GM10266 (cell line): ENCODE measurements around the gene ITCH.

Experiments
- DNase-seq: peaks from one replicate; pipeline ENCODE4 v3.0.0; 2012; ENCODE audit errors: extremely low spot score
- CTCF ChIP-seq: IDR thresholded peaks from 2 replicates; pipeline ENCODE4 v1.5.1; 2012; ENCODE audit warnings: mild to moderate bottlenecking, low read depth; ENCODE audit not compliant: control insufficient read depth, insufficient read depth; ENCODE audit errors: missing control alignments

Gene ITCH

GRCh38 chr20:34363062-34363464 lies at the start of gene ITCH:
ITCH (plus strand) TSS chr20:34363273; CDS start chr20:34393812, 30,539 bp downstream.
- DNase-seq, result peak; percentile 95
- no peak for TF ChIP-seq CTCF

GRCh38 chr20:34315236-34315635 lies 47.8 kb upstream of the ITCH start:
- no peak for TF ChIP-seq CTCF
- no peak for DNase-seq

DNA sequence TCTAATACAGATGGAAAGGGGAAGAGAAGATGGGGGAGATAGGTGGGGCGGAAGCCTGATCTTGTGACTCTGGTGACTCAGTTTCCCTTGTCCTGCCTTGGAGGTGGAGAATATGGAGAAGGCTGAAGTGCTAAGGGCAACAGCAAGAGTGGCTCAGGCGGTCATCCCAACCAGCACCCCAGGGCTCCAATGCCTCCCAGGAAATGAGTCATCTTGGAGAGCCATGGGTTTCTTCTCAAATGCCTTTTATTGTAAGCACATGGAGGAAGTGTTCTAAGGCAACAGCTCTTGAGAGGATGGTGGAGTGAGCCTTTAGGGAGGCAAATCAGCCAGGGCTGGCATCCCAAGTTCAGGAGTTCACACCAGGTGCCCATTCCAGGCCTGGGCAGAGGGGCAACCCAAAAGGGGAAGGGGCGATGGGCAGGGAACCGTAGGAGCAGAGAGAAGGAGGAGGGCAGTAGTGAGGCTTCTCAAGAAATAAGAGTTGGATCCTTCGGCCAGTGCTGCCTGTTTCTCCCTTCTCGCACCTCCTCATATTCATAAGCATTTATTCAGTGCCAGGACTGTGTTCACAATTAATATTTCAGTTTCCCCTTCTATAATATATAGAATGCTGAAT lies 46.8 kb upstream of the ITCH start:
- no peak for DNase-seq
- no peak for TF ChIP-seq CTCF

GRCh38 chr20:34318609-34319443 lies 44.2 kb upstream of the ITCH start:
- DNase-seq, result no peak
- TF ChIP-seq CTCF, result no peak

- DNase-seq, result no peak
- TF ChIP-seq CTCF, result no peak
Observed at GRCh38 chr20:34320861-34321260, 42.2 kb upstream of the ITCH start.

DNA sequence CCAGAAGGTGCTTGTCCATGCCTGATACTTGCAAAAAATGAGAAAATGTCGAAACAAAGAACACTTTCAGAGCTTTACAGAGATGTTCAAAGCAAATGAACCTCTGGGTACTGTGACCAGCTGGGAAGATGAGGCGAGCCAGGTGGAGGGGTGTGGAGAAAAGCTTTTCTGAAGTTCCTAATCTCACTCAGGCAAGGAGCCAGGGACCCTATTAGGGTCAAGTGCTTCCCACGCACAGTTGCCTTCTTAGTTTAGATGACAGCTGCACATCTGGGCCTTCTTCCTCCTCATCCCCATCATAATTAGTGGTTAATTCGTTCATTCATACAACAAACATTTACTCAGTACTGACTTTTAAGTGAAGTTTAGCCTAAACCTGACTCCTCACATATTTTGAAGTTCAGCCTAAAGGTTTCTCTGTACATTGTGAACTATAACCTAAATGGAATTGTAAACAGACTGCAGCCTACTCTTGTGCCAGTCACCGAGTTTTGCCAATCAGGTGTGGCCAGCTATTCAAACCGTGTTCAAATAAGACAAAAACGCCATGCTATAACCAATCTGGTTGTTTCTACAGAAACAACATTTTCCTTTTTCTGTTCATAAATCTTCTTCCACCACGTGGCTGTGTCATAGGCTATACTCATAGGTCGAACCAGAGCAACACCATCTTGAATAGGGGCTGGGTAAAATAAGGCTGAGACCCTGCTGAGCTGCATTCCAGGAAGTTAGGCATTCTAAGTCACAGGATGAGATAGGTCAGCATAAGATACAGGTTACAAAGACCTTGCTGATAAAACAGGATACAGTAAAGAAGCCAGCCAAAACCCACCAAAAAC lies 40.6 kb upstream of the ITCH start:
- TF ChIP-seq CTCF, result no peak
- no peak for DNase-seq
